Dermis blood vessel endothelial cell (primary cell): ENCODE data around the gene DEPDC7. TPM values are rescaled to one million over a fixed set of nuclear protein-coding genes. Genes with fewer than 3 reads are reported as not detected.
"Not testable (repeated sequence)": the region's sequence is repeated elsewhere in the genome, so short reads cannot be mapped to it uniquely, and the experiment has no call there.

Source experiments
- DNase-seq: peaks from one replicate; pipeline ENCODE4 v3.0.0; 2010
- total RNA-seq: library from RNA; depleted of rRNA; stranded (reverse); fragments of >200 nt; gene quantifications from 2 replicates; pipeline ENCODE4 v1.2.3, GENCODE V29; 2014

DEPDC7 gene
- 0.17 and 0.37 TPM in 2 replicates for total RNA-seq

- DNase-seq = peak; percentile 65
Observed at GRCh38 chr11:33015621-33016551, at the start of gene DEPDC7. TSS of gene DEPDC7 (plus strand) at chr11:33015878. CDS start at chr11:33015956, 78 bp downstream.

GRCh38 chr11:32968541-32968940 is 47.1 kb upstream of the DEPDC7 start:
- no peak for DNase-seq

DNA sequence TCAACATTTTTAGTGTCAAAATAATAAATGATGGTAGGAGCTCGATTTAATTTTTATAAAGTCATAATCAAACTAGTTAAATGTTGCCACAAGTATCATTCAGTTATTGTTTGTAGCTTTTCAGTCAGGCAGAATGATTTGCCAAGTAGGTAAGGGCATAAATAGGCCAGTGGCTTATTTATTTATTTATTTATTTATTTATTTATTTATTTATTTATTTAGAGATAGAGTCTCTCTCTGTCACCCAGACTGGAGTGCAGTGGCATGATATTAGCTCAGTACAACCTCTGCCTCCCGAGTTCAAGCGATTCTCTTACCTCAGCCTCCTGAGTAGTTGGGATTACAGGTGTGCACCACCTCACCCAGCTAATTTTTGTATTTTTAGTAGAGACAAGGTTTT is 43.4 kb upstream of the DEPDC7 start:
- DNase-seq = not testable (repeated sequence)

DNA sequence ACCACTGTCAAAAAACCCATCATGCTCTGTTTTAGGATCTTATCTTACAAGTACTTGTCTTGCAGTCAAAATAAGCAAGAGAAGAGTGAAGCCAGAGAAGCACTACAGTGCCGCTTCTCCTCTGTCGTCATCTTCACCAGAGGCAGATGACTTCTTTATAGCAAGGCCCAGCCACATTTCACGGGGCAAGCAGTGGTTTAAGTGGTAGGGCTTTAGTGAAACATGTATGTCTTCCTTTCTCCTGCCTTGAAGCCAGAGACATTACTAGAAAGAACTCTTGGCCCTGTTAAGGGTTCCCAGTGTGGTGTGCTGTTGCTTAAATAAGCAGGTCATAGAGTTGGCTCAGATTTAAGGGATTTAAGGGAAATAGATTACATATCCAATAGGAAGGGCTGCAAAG is 42.9 kb upstream of the DEPDC7 start:
- DNase-seq = no peak

DNA sequence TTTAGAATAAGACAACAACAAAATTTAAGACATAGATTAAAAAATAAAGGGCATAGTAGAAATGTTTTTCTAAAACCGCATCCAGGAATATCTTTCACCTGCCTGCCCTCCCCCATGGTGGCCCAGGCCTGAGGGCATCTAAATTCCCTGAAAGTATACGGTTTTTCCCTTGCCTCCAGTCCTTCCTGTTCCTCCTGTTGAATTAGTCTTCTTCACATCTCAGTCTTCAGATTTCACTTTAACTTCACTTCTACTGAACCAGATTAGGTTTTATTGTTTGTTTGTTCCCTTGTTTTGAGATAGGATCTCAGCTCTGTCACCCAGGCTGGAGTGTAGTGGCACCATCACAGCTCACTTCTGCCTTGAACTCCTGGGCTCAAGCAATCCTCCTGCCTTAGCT is 33.1 kb upstream of the DEPDC7 start:
- DNase-seq = no peak

GRCh38 chr11:32983506-32983905 is 32.2 kb upstream of the DEPDC7 start:
- DNase-seq = no peak

GRCh38 chr11:32985600-32985999 is 30.1 kb upstream of the DEPDC7 start:
- DNase-seq = no peak

- no peak for DNase-seq
Observed at GRCh38 chr11:32987851-32988250, 27.8 kb upstream of the DEPDC7 start.

DNA sequence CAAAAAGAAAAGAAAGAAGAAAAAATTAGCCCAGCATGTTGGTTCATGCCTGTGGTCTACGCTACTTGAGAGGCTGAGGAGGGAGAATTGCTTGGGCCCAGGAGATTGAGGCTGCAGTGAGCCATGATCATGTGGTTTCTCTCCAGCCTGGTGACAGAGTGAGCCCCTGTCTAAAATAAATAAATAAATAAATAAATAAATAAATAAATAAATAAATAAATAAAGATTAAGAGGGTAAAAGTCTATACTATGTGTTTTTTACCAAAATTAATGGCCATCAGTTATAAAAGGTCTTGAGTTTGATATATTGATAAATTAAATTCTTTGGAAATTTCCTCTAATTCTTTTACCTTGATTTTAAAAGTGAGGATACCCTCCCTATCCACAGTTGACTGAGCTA is 25.2 kb upstream of the DEPDC7 start:
- no peak for DNase-seq

DNA sequence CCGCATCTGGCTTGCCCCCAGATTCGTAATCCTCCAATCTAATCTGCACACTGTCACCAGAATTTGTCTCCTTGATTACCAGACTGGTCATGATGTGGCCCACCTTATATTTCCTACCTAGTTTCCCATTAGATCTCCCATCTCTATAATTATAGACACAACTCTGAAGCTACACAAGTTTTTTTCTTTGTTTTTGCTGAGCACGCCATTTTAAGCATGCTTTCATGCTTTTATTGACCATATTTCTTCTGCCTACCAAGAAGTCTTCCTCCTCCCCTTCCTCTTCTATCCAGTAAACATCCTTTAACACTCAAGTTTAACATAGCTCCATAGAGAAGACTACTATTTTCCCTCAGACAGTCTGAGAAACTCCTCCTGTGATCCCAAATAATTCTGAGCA is 24.3 kb upstream of the DEPDC7 start:
- no peak for DNase-seq

DNA sequence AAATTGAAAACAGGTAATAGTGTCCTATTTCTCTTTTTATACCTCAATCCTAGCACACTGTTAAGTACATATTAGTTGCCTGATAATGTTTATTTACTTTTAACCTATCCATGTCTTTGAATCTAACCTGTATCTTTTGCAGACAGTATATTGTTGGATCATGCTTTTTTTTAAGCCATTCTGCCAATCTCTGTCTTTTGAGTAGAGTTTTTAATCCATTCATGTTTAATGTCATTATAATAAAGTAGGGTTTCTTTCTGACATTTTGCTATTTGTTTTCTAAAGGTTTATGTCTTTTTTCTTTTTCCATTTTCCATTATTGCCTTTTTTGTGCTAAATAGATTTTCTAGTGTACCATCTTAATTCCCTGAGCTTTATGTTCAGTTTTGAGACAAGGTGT is 23.8 kb upstream of the DEPDC7 start:
- DNase-seq = no peak

- peak; percentile 52 for DNase-seq
Observed at GRCh38 chr11:33000181-33000580, 15.5 kb upstream of the DEPDC7 start.

DNA sequence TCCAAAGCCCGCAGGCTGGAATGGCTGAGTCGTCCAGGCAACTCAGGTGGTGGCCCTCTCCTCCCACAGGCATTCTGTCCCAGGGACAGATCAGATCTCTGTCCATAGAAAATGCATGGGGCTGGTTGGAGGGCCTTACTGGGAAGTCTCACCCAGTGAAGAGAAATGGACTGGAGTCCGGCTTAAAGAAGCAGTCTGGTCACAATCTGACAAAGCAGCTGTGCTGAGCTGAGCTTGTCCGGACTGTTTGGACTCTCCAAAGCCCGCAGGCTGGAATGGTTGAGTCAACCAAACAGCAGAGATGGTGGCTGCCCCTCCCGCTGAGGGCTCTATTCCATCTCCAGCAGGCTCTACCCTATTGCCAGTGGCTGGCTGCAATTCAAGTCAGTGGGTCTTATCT is 14.4 kb upstream of the DEPDC7 start:
- no peak for DNase-seq

GRCh38 chr11:33001751-33002542 is 13.7 kb upstream of the DEPDC7 start:
- DNase-seq = no peak

- no peak for DNase-seq
Observed at GRCh38 chr11:33005175-33005574, 10.5 kb upstream of the DEPDC7 start.

DNA sequence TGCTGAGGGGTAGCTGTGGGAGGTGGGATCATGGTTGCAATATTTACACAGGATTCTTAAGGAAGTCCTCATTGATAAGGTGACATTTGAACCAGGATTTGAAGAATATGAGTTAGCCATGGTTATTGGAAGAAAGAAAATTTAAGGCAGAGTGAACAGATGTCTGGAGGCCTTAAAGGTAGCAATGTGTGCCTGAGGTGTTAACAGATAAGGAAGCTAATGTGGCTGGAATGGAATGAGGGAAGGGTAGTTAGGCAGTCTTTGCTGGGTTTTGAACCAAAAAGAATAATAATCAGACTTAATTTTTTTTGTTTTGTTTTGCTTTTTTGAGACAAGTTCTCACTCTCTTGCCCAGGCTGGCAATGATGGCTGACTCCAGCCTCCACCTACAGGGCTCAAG is 9.7 kb upstream of the DEPDC7 start:
- no peak for DNase-seq

DNA sequence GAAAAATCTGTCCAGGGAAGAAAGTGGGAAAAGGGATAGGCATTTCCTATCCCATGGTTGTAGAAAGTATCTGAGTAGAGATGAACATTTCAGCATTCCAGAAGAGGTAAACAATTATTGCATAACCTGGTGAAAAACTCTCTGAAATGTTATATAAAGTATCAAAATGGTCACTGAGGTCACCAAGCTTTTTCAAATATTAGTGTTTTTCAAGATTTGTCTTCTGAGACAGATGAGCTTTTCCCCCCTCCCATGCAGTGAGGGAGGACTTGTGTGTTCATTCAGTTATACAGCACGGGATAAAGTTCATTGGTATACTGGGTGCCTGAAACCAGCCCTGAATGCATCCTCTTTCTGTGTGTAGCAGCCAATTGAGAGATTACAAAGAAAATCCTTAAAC is 1.9 kb upstream of the DEPDC7 start:
- DNase-seq = no peak

- DNase-seq = no peak
Observed at GRCh38 chr11:33016654-33017053, 976 bp downstream of the DEPDC7 start.

GRCh38 chr11:33017478-33017877 is 1.8 kb downstream of the DEPDC7 start:
- DNase-seq = no peak

- no peak for DNase-seq
Observed at GRCh38 chr11:33017965-33018364, 2.3 kb downstream of the DEPDC7 start.

DNA sequence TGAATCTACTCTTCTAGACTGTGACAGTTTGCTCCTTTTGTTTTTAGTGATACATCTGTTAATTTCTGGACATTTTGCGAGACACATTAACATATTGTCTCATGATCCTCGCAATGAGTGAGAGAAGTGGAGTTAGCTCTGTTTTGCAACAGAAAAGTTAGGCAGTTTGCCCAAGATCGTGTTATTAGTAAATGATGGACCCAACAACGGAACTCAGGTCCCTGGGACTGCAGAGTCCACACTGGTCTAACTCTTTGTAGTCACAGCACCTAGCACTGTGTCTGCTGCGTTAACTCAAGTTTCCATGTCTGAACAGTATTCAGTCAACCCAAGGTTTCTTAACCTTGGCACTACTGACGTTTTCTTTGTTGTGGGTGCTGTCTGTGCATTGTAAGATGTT is 3.2 kb downstream of the DEPDC7 start:
- DNase-seq = no peak

DNA sequence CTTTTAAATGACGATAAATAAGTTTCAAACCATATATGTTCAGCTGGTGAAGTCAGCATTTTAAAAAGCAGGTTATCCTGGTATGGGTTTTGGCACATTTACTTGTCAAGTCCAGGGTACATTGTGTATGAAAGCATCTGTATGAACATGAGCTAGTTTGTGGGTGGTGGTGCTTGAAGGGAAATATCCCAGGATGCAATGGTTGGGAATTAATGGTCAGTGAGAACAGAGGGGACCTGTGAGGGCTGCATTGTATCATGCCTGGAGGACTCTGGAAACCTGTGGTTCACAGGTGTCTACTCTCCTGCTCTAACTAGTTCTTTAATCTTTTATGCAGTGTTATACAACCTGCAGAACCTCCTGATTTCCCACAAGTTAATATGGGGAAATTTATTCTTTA is 5.8 kb downstream of the DEPDC7 start:
- no peak for DNase-seq

DNA sequence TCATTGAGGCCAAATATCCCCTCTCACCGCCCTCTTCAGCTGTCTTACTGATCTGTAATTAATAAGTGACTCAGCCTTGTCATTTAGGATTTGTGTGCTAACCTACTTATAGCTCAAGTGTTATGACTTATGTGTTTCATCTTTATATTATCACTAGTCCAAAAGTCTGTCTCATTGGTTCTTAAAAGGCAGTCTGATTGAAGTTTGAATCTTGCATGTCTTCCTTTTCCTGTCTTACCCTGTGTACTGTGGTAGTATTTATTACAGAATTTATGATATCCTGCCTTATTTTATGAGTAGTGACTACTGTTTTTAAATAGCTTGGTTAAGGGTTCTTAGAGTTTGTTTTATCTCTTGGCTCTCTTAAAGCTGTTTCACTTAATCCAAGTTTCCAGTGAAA is 6.3 kb downstream of the DEPDC7 start:
- no peak for DNase-seq

GRCh38 chr11:33025339-33025722 is 9.7 kb downstream of the DEPDC7 start:
- no peak for DNase-seq
